Colon (tissue), 2 donors: Measurements from ENCODE around the gene TRNP1.

ENCODE experiments used
- FAIRE-seq: peaks from 2 replicates; lab custom pipeline; 2012; peaks lifted over from hg19 to GRCh38; lab: Jason Lieb, UNC
- donor health status: control.
- donor health status: control.

The TRNP1 gene

GRCh38 chr1:27027575-27028250, 34.2 kb downstream of the TRNP1 start:
- FAIRE-seq: no peak

DNA sequence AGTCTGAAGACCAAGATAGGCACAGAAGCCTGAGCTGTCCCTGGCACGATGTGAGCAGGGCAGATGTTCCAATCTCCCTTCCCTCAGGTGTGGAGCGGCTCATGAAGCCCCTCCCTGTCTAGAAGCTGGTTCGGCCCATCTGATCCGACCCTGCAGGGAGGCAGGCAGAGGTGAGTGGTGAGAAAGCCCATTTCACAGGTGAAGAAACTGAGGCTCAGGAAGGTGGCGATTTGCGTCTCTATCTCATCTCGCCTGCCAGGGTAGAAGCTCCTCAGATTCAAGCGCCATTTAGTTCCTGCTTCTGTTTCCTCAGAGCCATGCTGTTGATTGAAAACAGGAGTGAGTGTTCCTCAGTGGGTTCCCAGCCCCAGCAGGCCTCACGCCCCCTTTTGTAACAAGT, 36.0 kb downstream of the TRNP1 start:
- no peak for FAIRE-seq

DNA sequence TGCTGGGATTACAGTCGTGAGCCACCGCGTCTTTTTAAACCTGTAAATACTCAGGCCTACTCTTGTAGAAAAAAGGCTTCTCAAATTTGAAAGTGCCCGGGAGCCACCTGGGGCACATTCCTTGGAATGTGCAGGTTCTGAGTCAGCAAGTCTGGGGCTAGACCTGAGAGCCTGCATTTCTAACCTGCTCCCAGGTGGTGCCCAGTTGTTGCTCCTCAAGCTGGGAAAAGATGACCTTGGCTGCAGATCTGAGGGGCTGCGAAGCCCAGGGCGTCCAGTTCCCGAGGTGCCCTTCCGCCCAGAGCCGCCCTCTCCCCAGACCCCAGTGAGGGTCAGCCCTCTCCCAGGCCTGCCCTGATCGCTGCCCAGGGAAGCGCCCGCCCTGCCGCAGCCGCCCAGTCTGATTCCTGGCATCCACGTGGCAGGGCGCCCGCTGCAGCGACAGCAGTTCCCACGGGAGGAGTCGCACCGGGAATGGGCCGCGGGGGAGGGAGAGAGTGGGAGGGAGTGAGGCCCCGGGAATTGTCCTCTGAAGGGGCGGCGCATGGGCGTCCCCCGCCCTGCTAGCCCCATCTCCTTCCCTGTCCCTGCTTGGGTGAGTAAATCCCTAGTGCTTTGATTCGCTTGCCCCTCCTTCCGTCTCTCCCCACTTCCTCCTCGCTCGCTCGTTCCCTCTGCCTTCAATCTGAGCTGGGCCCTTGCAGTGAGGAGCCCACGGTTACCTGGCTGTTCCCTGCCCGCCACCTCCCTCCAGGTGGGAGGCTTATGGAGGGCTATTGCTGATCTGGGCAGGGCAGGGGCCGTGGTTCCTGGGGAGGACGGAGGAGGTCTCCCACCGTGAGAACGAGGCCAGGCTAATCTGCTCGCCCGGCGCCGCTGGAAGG, 38.0 kb downstream of the TRNP1 start:
- no peak for FAIRE-seq

DNA sequence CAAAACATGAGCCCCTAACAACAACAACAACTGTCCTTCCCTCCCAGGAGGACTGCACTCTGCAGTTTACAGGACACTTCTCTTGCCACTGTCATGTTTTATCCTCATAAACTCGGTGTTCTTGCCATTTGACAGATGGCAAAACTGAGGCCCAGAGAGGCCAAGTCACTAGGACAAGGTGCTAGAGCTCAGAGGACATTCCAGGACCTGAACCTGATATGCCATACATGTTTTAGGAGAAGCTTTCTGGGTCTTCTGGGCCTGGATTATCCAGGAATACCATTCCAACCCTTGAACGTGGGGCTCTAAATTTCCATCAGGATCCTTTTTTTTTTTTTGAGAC, 38.6 kb downstream of the TRNP1 start:
- FAIRE-seq: no peak

DNA sequence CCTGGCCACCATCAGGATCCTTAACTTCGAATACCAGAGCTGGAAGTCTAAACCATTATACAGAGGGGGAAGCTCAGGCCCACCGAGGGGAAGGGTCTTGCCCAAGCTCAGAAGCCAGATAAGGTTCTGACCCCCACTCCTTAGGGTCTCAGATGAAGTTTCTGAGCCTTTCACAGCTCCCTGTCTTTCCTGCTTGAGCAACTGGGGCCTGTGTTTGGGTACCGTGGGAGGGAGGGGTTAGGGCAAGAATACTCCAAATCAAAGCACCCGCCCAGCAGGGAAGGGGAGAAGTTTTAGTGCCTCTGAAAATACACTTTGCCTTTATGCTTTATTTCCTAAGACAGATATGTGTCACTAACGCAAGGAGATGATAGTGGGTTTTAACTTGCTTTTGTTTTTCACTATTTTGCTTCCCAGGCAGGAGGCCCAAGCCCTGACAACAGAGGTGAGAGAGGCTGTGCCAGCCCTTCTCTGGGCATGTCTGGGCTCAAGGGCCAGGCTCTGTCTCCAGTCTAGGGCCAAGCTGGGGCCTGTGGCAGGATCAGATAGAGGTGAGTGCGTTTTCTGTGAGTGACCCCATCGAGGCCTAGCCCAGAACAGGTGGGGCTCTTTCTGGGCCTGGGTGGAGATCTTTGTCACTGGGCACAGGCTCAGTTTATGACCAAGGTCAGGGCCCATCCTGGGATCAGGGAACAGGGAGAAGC, 39.7 kb downstream of the TRNP1 start:
- no peak for FAIRE-seq

- FAIRE-seq: no peak
Measured at GRCh38 chr1:27035344-27035743, 41.9 kb downstream of the TRNP1 start.

DNA sequence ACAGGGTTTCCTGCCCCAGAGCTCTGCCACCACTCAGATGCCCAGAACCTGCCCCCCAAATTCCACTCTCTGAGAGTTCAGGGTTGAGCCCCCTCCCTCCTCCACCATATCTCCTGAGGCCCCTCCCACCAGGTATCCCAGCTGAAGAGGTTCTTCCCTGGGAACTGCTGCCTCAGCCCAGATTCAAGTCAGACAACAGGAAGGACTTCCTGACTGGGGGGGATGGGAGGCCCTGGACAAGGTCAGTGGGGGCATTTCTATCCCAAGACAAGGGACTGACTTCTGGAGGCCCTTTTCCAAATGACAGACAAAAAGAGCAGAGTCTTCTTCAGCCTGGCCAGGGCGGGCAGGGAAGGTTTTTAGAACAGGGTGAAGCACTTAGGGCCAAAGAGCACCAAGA, 43.2 kb downstream of the TRNP1 start:
- no peak for FAIRE-seq

- no peak for FAIRE-seq
Measured at GRCh38 chr1:27037518-27037917, 44.0 kb downstream of the TRNP1 start.

DNA sequence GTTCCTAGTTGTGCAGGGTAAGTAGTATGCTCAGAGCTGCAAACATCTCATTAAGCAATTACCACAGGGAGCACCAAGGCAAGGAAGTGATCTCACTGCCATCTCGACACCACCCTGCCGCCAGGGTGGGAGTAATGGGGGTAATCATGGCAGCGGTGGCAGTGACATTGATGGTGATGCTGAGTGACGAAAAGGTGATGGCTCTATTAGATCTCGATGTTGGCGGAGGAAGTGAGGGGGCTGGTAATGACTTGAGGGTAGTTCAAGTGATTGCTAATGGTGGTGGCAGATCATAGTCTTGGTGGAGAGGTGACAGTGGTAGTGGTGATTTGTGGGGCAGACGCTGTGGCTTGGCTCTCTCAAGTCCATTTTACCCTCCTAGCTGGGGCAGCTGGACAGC, 44.5 kb downstream of the TRNP1 start:
- FAIRE-seq: no peak

DNA sequence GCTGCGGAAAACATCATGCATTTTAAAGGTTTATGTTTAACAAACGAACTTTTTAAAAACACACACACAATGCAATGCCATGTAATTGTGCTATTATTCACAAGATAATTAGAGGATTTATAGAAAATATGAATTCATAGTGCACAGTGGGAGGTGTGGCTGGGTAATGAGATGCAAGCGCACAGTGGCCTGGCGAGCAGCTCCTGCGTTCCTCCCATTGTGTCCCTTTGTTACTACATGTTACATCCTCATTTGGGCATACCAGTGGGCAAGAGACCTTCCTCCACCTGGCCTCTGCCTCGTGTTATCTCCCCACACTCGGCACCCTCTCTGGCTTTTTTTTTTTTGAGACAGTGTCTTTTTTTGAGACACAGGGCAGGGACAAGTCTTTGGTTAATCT, 49.2 kb downstream of the TRNP1 start:
- FAIRE-seq: no peak

DNA sequence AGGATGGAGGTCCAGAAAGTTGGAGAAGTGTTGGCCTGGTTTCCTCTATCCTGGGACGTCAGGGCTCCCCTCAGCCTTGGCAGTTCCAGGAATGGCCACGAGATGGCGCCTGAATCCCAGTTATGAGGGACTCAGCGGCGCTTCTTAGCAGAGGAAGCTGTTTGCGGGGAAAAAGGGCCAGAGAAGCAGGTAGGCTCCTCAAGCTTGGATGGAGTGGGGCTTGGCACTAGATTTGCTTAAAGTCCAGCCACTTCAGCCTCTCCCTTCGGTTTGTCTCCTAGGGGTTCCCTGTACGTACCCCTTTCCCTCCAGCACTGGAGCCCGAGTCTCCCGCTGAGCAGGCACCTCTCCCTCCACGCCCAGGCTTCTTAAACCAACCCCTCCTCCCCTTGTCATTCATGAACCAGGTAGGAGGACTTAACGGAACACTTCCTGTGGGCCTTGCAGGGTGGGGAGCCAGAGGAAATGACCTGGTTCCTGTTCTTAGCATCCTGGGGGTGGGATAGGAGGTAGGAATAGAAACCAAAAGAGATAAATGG, 51.2 kb downstream of the TRNP1 start:
- no peak for FAIRE-seq

DNA sequence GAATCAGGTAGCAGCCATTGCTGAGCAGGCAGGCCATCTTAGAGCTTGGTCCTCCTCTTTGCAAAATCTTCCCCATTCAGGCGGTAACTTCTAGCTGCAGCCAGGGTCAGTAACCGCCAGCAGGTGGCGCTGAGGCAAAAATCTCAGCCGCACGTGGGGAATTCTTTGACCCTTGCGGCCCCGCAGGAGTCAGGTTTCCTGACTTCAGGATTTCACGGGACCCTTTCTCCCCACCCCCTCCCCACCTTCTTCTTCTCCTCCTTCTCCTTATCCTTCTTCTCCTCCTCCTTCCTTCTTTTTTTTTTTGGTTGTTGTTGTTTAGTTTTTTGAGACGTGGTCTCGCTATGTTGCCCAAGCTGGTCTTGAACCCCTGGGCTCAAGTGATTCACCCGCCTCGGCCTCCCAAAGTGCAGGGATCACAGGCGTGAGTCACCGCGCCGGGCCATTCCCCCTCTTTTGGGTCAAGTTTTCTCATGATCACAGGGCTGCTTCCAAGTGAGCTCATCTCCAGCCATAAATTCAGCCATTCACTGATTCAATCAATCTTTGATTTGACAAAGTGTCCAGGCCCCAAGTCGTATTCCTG, 52.6 kb downstream of the TRNP1 start:
- no peak for FAIRE-seq

GRCh38 chr1:27047914-27048313, 54.4 kb downstream of the TRNP1 start:
- no peak for FAIRE-seq

- FAIRE-seq: no peak
Measured at GRCh38 chr1:27049100-27049499, 55.6 kb downstream of the TRNP1 start.

GRCh38 chr1:27049607-27050006, 56.1 kb downstream of the TRNP1 start:
- FAIRE-seq: no peak
